GM12875 (cell line): ENCODE measurements around the gene GTF3C1.
A peak's percentile ranks its signal among the peaks of the same experiment; 100 is the strongest.

Experiments used
- H3K4me3 ChIP-seq: one replicate; pipeline ENCODE4 v1.5.1; 2011; ENCODE audit warnings: low read depth, low read length, control low read depth
- CTCF ChIP-seq: IDR thresholded peaks from 2 replicates; pipeline ENCODE4 v1.5.1; 2011; ENCODE audit warnings: low read depth, mild to moderate bottlenecking, control low read depth, inconsistent platforms, low read length, moderate library complexity, borderline replicate concordance; ENCODE audit not compliant: insufficient read depth

The GTF3C1 gene

GRCh38 chr16:27520982-27521673 lies 28.6 kb downstream of the GTF3C1 start:
- no peak for TF ChIP-seq CTCF
- H3K4me3 ChIP-seq: no peak overlapping the region

- no peak overlapping the region for H3K4me3 ChIP-seq
- no peak for TF ChIP-seq CTCF
Observed at GRCh38 chr16:27518226-27518625, 31.5 kb downstream of the GTF3C1 start.

- no peak for TF ChIP-seq CTCF
- no peak overlapping the region for H3K4me3 ChIP-seq
Observed at GRCh38 chr16:27517664-27518063, 32.0 kb downstream of the GTF3C1 start.

- H3K4me3 ChIP-seq: no peak overlapping the region
- no peak for TF ChIP-seq CTCF
Observed at GRCh38 chr16:27516365-27516764, 33.3 kb downstream of the GTF3C1 start.

GRCh38 chr16:27515874-27516353 lies 33.8 kb downstream of the GTF3C1 start:
- peak; percentile 84 for TF ChIP-seq CTCF

GRCh38 chr16:27514806-27515205 lies 34.9 kb downstream of the GTF3C1 start:
- no peak for TF ChIP-seq CTCF

More at GRCh38 chr16:27515874-27516353, 33.8 kb downstream of the GTF3C1 start:
- H3K4me3 ChIP-seq: no peak overlapping the region

GRCh38 chr16:27511657-27512448 lies 37.9 kb downstream of the GTF3C1 start:
- no peak for TF ChIP-seq CTCF
- H3K4me3 ChIP-seq: no peak overlapping the region

More at GRCh38 chr16:27514806-27515205, 34.9 kb downstream of the GTF3C1 start:
- no peak overlapping the region for H3K4me3 ChIP-seq
